Measurements from ENCODE around the gene PDP2.
A peak's percentile ranks its signal among the peaks of the same experiment; 100 is the strongest.

DNA sequence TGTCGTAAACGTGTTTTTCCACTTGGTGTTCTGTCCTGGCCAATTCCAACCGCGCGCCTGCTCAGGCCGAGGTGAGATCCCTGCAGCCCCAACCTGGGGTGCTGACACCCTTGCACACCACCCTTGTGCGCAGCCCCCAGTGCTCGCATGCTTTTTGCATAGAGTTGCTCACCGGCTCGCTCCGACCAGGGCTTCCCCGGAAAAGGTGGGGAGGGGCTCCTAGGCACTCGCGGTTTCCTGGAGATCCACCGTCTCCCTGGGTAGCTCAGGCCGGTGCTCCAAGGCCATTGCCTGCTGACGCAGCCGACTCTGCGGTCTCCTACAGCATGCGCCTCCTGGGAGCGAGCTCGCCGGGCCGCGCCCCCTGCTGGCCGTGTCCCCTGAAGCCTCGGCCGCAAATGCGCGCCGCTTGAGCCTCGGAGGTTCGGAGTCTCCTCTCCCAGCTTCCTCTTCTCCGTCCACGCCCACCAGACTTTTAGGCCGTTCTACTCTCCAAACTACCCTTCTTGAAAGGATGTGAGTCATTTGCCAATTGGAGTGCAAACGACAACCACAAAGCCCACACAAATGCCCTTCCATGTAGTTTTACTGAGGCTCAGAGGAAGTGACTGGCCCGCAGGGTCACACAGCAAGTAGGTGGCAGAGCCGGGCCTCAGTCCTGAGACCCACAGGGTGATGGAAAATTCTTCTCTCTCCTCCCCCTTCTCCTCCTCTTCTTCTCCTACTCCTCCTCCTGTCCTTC, 7.2 kb upstream of the PDP2 start:
- TF ChIP-seq, protein P1, sequence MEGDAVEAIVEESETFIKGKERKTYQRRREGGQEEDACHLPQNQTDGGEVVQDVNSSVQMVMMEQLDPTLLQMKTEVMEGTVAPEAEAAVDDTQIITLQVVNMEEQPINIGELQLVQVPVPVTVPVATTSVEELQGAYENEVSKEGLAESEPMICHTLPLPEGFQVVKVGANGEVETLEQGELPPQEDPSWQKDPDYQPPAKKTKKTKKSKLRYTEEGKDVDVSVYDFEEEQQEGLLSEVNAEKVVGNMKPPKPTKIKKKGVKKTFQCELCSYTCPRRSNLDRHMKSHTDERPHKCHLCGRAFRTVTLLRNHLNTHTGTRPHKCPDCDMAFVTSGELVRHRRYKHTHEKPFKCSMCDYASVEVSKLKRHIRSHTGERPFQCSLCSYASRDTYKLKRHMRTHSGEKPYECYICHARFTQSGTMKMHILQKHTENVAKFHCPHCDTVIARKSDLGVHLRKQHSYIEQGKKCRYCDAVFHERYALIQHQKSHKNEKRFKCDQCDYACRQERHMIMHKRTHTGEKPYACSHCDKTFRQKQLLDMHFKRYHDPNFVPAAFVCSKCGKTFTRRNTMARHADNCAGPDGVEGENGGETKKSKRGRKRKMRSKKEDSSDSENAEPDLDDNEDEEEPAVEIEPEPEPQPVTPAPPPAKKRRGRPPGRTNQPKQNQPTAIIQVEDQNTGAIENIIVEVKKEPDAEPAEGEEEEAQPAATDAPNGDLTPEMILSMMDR (IDR thresholded peaks at IDR 0.05), result peak; percentile 62 to 93 (median 84)
- no peak for TF ChIP-seq POLR2A (IDR thresholded peaks at IDR 0.05)
